K562 (cell line): Measurements from ENCODE around the gene EPB41L3. TPM values are rescaled to one million over a fixed set of nuclear protein-coding genes. Genes with fewer than 3 reads are reported as not detected.

Experiments used
- ATAC-seq: fragments of 200-7000 bp; cut with Tn5 transposase; 3 replicates; pipeline ENCODE4 v1.9.1; 2020; ENCODE audit warnings: moderate library complexity
- BruUV-seq: library from RNA; stranded (reverse); fragments of 400-500 nt; replicated peaks from 2 replicates; lab custom pipeline; 2021; lab: Mats Ljungman, UMichigan
- CTCF ChIA-PET: fragments of 300-600 bp; formaldehyde crosslinking; extraction: SDS; loops from one replicate; lab custom pipeline; 2021; ENCODE audit warnings: low intra/inter-chr PET ratio; lab: Yijun Ruan, JAX
- POLR2A ChIA-PET: fragments of 300-600, 350-650 bp; sonication (Branson Sonifier 250); formaldehyde crosslinking; extraction: SDS; loops from one replicate; lab custom pipeline; 2021; ENCODE audit warnings: antibody characterized with exemption, inconsistent platforms; lab: Yijun Ruan, JAX
- DNase-seq, 4 experiments: peaks; one replicate each; pipeline versions ENCODE4 v3.0.0 to v3.0.0-alpha.2; 2011 to 2018; ENCODE audit warnings: low spot score in 3 of 4, mixed read lengths in 3 of 4; ENCODE audit errors: extremely low read depth in 1 of 4
- FAIRE-seq: peaks from 2 replicates; lab custom pipeline; 2011; peaks lifted over from hg19 to GRCh38; lab: Jason Lieb, UNC
- H2AFZ ChIP-seq: 2 replicates; pipeline ENCODE4 v1.6.0; 2011; ENCODE audit warnings: low read depth, low read length, control low read depth, inconsistent platforms
- H3K27ac ChIP-seq: fragments of 200-600 bp; 3 replicates; pipeline ENCODE4 v1.8.0; 2011; ENCODE audit warnings: low read depth, mild to moderate bottlenecking, control low read depth, inconsistent platforms, low read length, moderate library complexity, mixed read lengths; ENCODE audit errors: extremely low read depth
- H3K27me3 ChIP-seq, 2 experiments: fragments of 300-600 bp in 1 of 2; 2 replicates in 1 of 2; 3 replicates in 1 of 2; pipeline versions ENCODE4 v1.6.0 to v1.8.0; 2011; ENCODE audit warnings: inconsistent platforms in 2 of 2, low read length in 2 of 2, mild to moderate bottlenecking in 1 of 2, mixed read lengths in 1 of 2, moderate library complexity in 1 of 2; ENCODE audit not compliant: control insufficient read depth in 2 of 2, insufficient read depth in 2 of 2
- H3K36me3 ChIP-seq: fragments of 300-600 bp; 3 replicates; pipeline ENCODE4 v1.8.0; 2011; ENCODE audit warnings: mild to moderate bottlenecking, low read length, inconsistent platforms; ENCODE audit not compliant: control insufficient read depth, insufficient read depth
- H3K4me1 ChIP-seq, 2 experiments: fragments of 200-600 bp in 1 of 2; replicated peaks in 1 of 2; 2 replicates in 1 of 2; 3 replicates in 1 of 2; pipeline versions ENCODE4 v1.5.1 to v1.8.0; 2011; ENCODE audit warnings: inconsistent platforms in 2 of 2, low read length in 2 of 2, mild to moderate bottlenecking in 1 of 2, mixed read lengths in 1 of 2, moderate library complexity in 1 of 2; ENCODE audit not compliant: control insufficient read depth in 2 of 2, insufficient read depth in 2 of 2
- H3K4me2 ChIP-seq: 2 replicates; pipeline ENCODE4 v1.6.1; 2011; ENCODE audit warnings: low read length, control low read depth, inconsistent platforms, mixed read lengths; ENCODE audit not compliant: insufficient read depth
- H3K4me3 ChIP-seq: fragments of 200-600 bp; sonication (generic), shearing (Covaris generic); 2 replicates; pipeline ENCODE4 v1.5.1; 2016; ENCODE audit warnings: control low read depth, inconsistent platforms
- H3K79me2 ChIP-seq: fragments of 200-600 bp; 3 replicates; pipeline ENCODE4 v1.8.0; 2011; ENCODE audit warnings: low read length, inconsistent platforms; ENCODE audit not compliant: control insufficient read depth, insufficient read depth
- H3K9ac ChIP-seq, 2 experiments: 2 replicates each; pipeline versions ENCODE4 v1.6.0 to v1.6.1; 2011; ENCODE audit warnings: low read depth in 2 of 2, low read length in 2 of 2, control low read depth in 1 of 2, inconsistent platforms in 1 of 2, mild to moderate bottlenecking in 1 of 2, mixed read lengths in 1 of 2; ENCODE audit not compliant: insufficient read depth in 1 of 2
- H3K9me1 ChIP-seq: one replicate; pipeline ENCODE4 v1.6.0; 2011; ENCODE audit warnings: inconsistent platforms, mild to moderate bottlenecking, low read length, moderate library complexity; ENCODE audit not compliant: control insufficient read depth, insufficient read depth
- H3K9me3 ChIP-seq: replicated peaks from 2 replicates; pipeline ENCODE4 v1.5.1; 2011; ENCODE audit warnings: low read depth, low read length, inconsistent platforms; ENCODE audit not compliant: control insufficient read depth, insufficient read depth
- H4K20me1 ChIP-seq: replicated peaks from 2 replicates; pipeline ENCODE4 v1.6.1; 2011; ENCODE audit warnings: low read length, inconsistent platforms, mixed read lengths; ENCODE audit not compliant: control insufficient read depth, insufficient read depth
- CBX1 ChIP-seq: sonication (generic); IDR thresholded peaks from 2 replicates; pipeline ENCODE4 v1.6.1; 2016; ENCODE audit warnings: antibody characterized with exemption, low read depth, mild to moderate bottlenecking
- HDAC8 ChIP-seq: fragments of 450-650 bp; IDR thresholded peaks from 2 replicates; pipeline ENCODE4 v1.6.1; 2016; ENCODE audit warnings: mild to moderate bottlenecking, missing genetic modification characterization, moderate library complexity, missing compliant biosample characterization
- TFAP4 ChIP-seq: sonication (generic); formaldehyde crosslinking; IDR thresholded peaks from 2 replicates; pipeline ENCODE4 v1.8.0; 2022; ENCODE audit warnings: missing genetic modification reagents, mild to moderate bottlenecking, moderate library complexity, borderline replicate concordance
- ZNF583 ChIP-seq: fragments of 250-450 bp; sonication (Bioruptor Pico); IDR thresholded peaks from 2 replicates; pipeline ENCODE4 v1.4.0; 2020
- ZNF609 ChIP-seq: sonication (generic); formaldehyde crosslinking; IDR thresholded peaks from 2 replicates; pipeline ENCODE4 v1.8.1; 2023; ENCODE audit warnings: missing genetic modification reagents, mild to moderate bottlenecking, borderline replicate concordance
- WGBS: fragments of 100-300 bp; shearing (Covaris generic); methylation state at CpG from one replicate; pipeline ENCODE4 v1.1.6; 2016; ENCODE audit warnings: low coverage, mixed read lengths; ENCODE audit not compliant: insufficient coverage; ENCODE audit errors: missing lambda C conversion rate; 5-methylcytosine and 5-hydroxymethylcytosine counted together
- in situ Hi-C: fragments of 300-500 bp; cut with MboI; formaldehyde crosslinking; loops from 4 replicates; pipeline ENCODE4 v1.15.0; 2018; ENCODE audit warnings: inconsistent platforms, mixed read lengths
- intact Hi-C: fragments of 100-400 bp; cut with micrococcal nuclease; formaldehyde crosslinking; loops from 2 replicates; pipeline ENCODE4 v1.14.2; 2022
- polyA plus RNA-seq, 8 experiments: library from polyadenylated mRNA; depleted of rRNA in 4 of 8; stranded (reverse) in 5 of 8; unstranded in 3 of 8; fragments of >200 nt; fragmentation: Nextera tagmentation in 2 of 8; fragmentation: Illumina TruSeq in 1 of 8; extraction: Ambion mirVana in 2 of 8; extraction: Trizol in 1 of 8; gene quantifications; 2 replicates each; pipeline versions ENCODE4 v1.2.1 to v1.2.3, GENCODE V29; 2011 to 2014; ENCODE audit warnings: inconsistent platforms in 1 of 8, missing spikeins in 1 of 8
- total RNA-seq, 7 experiments: library from RNA; depleted of rRNA in 6 of 7; stranded (reverse); fragments of >200 nt in 6 of 7; fragmentation: Illumina TruSeq in 2 of 7; extraction: Trizol in 2 of 7; gene quantifications; 2 replicates each; pipeline versions ENCODE4 v1.2.1 to v1.2.3, GENCODE V29; 2011 to 2021; ENCODE audit warnings: low replicate concordance in 1 of 7

Gene EPB41L3
- total and polyA plus RNA-seq, 9 of the 15 experiments (the other 6 are each of a cell fraction or from before 2014, with no cell fraction given), result 0.44 to 0.49 TPM; not detected in 7

GRCh38 chr18:5515011-5515784 lies 28.6 kb downstream of the EPB41L3 start:
- intact Hi-C loops, result no loop called here
- POLR2A ChIA-PET, result no interaction called here
- no TSS peak for BruUV-seq

More at GRCh38 chr18:5515011-5515784, 28.6 kb downstream of the EPB41L3 start:
- 2% methylated on average over 3 of the region's 3 CpGs for WGBS
- no peak for TF ChIP-seq HDAC8 (tag)
- TF ChIP-seq ZNF583 (CRISPR knock-in tag), result no peak
- no peak for TF ChIP-seq TFAP4 (CRISPR knock-in tag)
- TF ChIP-seq CBX1, result no peak
- TF ChIP-seq ZNF609, result no peak
- TF ChIP-seq, all 486 proteins: peak for 0
- H3K79me2 ChIP-seq, result no peaks in the 10 kb centered on the region
- no peaks in the 10 kb centered on the region for H3K4me1 ChIP-seq
- DNase-seq, result no peak
- CTCF ChIA-PET, result no interaction called here
- H3K9me1 ChIP-seq, result no peaks in the 10 kb centered on the region
- H3K27ac ChIP-seq, result no peak overlapping the region
- H3K4me3 ChIP-seq, result no peak overlapping the region
- no peak overlapping the region for H3K4me2 ChIP-seq
- FAIRE-seq, result no peak
- H2AFZ ChIP-seq, result no peak overlapping the region
- in situ Hi-C loops, result no loop called here
- H3K27me3 ChIP-seq, result no peaks in the 10 kb centered on the region
- H3K36me3 ChIP-seq, result no peaks in the 10 kb centered on the region
- H3K9me3 ChIP-seq, result no peaks in the 10 kb centered on the region
- H4K20me1 ChIP-seq, result no peaks in the 10 kb centered on the region
- ATAC-seq, result no peak
- H3K9ac ChIP-seq, result no peak overlapping the region
